NCI-H2196 (cell line): ENCODE results near the gene CACNA2D4.
"Not testable (repeated sequence)": the region's sequence is repeated elsewhere in the genome, so short reads cannot be mapped to it uniquely, and the experiment has no call there.

Experiments
- DNase-seq: peaks from one replicate; lab custom pipeline; 2025; ENCODE audit not compliant: unreplicated experiment; lab: John Stamatoyannopoulos, UW

CACNA2D4 gene, protein sequence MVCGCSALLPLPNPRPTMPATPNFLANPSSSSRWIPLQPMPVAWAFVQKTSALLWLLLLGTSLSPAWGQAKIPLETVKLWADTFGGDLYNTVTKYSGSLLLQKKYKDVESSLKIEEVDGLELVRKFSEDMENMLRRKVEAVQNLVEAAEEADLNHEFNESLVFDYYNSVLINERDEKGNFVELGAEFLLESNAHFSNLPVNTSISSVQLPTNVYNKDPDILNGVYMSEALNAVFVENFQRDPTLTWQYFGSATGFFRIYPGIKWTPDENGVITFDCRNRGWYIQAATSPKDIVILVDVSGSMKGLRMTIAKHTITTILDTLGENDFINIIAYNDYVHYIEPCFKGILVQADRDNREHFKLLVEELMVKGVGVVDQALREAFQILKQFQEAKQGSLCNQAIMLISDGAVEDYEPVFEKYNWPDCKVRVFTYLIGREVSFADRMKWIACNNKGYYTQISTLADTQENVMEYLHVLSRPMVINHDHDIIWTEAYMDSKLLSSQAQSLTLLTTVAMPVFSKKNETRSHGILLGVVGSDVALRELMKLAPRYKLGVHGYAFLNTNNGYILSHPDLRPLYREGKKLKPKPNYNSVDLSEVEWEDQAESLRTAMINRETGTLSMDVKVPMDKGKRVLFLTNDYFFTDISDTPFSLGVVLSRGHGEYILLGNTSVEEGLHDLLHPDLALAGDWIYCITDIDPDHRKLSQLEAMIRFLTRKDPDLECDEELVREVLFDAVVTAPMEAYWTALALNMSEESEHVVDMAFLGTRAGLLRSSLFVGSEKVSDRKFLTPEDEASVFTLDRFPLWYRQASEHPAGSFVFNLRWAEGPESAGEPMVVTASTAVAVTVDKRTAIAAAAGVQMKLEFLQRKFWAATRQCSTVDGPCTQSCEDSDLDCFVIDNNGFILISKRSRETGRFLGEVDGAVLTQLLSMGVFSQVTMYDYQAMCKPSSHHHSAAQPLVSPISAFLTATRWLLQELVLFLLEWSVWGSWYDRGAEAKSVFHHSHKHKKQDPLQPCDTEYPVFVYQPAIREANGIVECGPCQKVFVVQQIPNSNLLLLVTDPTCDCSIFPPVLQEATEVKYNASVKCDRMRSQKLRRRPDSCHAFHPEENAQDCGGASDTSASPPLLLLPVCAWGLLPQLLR

DNA sequence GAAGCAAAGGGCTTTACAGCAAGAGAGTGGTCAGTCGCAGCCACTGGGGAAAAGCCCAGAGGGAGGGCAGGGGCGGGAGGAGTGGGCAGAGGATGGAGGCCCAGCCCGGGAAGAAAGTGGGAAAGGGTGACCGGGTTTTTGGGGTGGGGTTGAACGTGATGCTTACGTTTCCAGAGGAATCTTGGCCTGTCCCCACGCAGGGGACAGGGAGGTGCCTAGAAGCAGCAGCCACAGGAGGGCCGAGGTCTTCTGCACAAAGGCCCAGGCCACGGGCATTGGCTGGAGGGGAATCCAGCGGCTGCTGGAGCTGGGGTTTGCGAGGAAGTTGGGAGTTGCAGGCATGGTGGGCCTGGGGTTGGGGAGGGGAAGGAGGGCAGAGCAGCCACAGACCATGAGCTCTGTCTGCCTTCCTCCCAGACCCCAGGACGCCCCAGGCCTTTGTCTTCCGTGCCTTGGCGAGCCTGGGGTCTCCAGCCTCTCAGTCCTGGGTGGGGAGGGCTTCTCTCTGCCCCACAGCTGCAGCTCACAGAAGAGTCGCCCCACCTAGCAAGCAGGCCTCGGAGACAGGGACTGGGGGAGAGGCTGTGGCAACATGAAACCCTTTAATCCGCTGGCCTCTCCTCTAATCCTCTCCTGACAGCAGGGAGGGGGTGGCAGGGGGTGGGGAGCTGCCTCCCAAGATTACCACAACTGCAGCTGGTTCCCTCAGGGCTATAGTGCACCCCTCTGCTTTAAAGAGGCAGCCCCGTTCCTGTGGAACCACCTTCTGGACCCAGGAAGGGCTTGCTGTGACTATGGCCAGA, at the start of gene CACNA2D4:
CACNA2D4 (minus strand) TSS at position 572 of the 803 bp plus-strand sequence; CDS start at position 393, 179 bp downstream.
- DNase-seq = no peak

DNA sequence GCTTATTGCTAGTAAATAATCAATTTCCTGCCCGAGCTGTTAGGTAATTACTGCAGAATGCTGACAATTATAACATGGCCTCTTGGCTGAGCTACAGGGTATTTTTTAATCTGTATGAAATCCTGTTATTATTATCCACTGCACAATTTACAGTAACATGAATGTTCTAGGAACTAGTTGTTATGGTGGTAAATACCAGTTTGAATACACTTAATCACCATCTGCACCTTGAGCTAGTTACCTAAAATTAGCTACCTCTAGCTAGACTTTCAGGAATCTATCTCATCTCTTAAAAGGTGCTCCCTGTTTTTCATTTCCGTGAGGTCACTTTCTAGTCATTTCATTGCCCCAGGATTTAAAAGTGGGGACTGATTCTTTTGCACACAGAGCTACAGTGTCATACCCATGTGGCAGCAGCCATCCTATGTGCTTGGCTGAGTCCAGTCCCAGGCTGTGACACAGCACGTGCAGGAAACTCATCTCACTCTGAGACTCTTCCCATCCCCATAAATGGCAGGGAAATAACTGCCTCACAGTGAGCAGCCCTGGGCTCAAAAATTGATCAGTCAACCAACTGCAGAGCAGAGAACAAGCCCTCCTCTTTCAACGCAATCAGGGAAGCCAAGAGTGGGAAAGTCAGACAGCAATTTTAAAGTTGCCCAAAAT, 48.2 kb upstream of the CACNA2D4 start:
- no peak for DNase-seq

DNA sequence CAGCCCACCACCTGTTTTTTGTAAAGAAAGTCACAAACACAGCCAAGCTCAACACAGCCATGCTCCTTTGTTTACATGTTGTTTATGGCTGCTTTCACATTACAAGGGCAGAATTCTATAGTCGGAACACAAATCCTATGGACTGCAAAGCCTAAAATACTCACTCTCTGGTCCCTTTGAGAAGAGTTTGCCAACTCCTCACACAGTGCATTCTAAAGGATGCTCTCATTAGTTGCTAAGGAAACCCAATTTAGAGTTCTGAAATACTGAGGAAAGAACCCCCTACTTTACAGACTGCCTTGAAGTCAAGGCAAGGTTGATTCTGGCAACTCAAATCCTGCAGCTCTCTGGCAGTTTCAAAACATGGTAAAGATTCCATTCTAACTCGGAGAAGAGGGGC, 47.5 kb upstream of the CACNA2D4 start:
- no peak for DNase-seq

DNA sequence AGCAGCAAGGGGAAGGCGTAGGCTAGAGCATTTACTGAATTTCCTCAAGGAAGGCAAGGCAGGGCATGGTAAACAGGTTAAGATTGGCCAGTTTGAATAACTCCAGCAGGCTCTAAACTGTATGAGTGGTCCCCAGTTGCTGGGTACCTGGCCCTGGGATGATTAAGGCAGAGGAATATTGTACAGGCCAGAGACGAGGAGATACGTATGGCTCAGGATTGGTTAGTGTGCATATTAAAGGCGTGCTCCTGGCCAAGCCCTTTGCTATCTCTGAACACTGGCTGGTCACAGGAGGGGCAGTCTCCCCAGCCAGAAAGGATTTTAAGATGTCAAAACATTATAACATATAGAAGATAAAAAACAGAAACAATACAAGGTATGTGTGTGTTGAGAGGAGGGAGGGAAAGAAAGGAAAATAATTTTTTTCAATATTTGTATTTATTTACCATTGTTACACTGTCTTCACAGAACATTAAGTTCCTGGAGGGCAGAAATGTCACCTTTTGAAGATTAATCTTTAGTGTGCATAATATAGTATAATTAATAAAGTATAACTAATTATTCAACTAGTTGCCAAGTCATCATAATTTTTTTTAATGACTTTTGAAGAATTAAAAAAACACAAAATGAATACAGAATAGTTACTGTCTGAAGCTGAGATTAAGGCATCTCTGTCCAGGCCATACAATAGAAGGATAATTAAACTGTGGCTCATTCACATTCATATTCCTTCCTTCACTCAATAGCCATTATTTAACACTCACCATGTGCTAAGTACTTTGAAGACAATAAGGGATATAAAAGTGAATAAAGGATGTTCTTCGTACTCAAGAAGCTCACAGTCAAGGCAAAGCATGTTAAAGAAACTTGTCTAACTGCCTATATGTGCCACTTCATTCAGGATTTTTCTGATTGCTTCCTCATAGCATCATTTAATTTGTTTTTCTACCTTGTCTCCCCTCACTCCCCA, 43.9 kb upstream of the CACNA2D4 start:
- DNase-seq = no peak

DNA sequence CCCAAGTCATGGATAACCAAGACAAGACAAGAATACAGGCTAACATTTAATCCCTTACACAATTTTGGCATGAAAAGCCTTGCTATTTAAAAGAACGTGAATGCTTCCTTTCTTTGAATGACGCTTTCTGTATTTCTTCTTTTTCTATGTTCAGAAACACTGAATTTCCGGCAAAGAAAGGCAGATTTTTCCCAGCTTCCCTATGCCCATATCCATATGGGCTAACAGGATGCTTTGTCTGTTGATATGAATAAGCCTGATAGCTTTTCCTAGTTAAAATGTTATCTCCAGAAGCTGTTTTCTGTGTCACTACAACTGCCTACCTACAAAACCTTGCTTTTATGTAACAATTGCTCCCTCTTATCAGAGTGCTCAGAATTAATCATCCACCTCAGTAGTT, 38.3 kb upstream of the CACNA2D4 start:
- no peak for DNase-seq

DNA sequence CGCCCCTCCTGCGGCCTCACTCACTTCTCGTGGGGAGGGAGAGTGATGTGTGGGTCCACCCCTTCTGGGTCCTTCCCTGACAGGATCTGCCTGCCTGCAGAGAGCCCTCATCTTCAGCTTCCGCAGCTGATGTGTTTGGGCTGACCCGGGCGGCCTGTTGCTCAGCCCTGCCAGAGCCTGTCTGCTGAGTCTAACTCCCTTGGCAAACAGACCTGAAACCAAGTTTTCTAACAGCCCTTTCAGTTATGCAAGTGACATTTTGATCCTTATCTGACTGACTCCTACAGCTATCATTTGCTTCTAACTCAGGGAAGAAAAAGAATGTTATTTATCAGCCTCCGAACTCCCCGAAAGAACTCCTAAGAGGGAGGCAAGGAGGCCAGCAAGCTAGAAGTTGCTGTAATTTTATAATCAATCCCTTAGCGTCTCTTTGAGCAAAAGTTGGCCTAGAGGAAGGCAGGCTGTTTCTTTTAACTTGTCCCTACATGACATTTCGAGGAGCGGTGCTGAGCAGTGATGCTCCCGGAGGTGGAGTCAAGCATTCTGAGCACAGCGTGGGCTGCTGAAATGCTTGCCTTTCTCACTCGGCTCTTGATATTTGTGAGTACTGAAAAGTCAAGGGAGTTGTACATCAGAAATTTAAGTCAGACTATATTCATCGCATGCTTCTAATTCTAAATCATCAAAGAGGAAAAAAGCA, 31.5 kb upstream of the CACNA2D4 start:
- no peak for DNase-seq

DNA sequence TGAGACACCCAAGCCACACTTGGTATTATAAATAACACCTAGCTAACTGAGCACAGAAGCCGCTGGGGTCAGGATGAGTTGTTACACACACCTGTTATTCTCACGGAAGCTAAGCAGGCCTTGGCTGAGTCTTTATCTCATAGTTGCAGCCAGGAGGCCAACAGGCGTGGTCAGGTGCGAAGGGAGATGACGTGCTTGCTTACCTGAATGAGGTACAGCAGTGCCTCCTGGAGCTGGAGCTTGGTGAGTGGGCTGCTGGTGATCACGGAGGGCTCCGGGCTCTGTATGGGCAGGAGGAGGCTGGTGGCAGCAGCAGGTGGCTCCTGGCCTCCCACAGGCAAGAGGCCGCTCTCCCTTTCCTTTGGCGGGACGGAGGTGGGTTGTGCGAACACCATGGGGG, 30.4 kb upstream of the CACNA2D4 start:
- DNase-seq = no peak

DNA sequence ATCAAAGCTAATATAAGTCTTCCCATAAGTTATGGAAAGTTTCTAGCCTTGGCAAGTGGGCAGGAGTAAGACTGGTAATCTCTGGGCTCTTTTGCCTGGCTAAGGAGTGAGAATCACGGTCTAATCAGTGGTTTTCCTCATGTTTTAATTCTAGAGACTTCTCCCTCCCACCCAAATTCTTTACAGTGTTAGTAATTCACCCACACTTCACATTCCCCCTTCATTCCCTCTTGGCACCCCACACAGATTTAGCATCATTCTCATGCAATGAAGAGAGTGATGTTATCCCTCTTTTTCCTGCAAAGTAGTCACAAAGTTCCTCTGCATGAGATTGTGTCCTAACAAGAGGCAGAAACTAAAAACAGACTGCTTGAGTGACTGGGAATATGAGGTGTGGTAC, 28.6 kb upstream of the CACNA2D4 start:
- no peak for DNase-seq

DNA sequence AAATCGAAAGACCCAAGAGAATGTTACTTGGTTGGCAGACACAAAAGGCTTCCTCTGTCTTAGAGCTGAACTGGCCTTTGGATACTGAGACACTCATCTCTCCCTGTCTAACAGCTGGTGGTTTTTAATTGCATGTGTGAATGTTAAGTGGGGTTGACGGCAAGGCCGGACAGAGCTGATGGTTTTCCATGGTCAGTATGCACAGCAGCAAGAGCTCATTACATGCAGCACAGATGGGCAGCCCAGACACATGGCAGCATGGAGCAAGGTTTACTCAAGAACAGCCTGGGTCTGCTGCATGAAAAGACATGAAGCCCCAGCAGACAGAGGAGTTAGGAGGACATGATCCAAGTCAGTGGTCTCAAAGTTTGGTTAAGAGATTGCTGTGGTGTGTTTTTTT, 27.8 kb upstream of the CACNA2D4 start:
- no peak for DNase-seq

DNA sequence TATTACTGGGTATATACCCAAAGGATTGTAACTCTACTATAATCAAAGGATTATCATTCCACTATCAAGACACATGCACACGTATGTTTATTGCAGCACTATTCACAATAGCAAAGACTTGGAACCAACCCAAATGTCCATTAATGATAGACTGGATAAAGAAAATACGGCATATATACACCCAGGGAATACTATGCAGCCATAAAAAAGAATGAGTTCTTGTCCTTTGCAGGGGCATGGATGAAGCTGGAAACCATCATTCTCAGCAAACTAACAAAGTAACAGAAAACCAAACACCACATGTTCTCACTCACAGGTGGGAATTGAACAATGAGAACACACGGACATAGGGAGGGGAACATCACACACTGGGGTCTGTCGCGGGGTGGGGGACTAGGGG, 27.1 kb upstream of the CACNA2D4 start:
- DNase-seq = not testable (repeated sequence)

DNA sequence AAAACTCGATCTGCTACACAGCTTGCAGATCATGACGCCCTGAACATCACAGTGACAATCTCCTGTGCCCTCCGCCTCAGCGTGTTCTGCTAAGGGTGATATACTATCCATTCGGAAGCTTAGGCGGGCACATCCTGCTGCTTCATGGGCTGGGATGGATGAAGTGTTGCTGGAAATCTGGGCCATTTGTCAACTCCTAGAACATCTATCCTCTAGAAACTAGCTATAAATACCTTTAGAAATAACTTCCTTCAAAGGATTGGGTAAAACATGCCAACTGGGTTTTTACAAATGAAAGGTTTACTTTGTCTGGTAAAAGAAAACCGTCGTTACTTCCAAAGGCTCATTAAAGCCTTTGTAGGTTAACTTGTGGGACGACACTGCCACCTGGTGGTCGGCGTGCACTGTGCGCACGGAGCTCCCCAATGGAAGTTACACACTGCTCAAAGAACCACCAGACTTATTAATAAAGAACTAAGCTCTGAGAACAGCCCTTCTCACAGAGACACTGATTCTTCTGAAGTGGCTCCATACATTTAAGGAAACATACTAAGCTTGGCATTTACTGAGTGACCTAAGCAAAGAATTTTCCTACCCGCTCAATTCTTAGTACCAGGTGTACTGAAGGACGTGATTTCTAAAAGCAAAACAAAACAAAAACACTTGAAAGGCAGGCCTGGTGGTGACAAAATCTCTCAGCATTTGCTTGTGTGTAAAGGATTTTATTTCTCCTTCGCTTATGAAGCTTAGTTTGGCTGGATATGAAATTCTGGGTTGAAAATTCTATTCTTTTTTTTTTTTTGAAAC, 21.6 kb upstream of the CACNA2D4 start:
- peak; percentile 66 for DNase-seq

DNA sequence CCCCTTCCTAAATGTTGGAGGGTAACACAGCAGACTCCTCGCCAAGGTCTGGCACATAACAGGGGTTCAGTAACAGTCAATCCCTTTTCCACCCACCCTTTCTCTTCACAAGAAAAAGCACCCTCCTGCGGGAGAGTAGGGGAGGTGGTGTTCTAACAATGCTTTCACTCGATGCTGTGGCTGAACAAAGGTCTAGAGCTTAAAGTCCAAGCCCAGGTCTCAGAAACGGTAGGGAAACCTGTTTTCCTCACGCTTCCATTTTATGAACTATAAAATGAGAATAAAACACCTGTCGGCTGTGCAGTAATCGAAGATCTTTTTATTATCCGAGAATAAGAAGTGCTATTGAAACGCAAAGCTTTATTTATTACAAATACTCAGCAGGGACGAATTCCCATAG, 20.9 kb upstream of the CACNA2D4 start:
- no peak for DNase-seq

DNA sequence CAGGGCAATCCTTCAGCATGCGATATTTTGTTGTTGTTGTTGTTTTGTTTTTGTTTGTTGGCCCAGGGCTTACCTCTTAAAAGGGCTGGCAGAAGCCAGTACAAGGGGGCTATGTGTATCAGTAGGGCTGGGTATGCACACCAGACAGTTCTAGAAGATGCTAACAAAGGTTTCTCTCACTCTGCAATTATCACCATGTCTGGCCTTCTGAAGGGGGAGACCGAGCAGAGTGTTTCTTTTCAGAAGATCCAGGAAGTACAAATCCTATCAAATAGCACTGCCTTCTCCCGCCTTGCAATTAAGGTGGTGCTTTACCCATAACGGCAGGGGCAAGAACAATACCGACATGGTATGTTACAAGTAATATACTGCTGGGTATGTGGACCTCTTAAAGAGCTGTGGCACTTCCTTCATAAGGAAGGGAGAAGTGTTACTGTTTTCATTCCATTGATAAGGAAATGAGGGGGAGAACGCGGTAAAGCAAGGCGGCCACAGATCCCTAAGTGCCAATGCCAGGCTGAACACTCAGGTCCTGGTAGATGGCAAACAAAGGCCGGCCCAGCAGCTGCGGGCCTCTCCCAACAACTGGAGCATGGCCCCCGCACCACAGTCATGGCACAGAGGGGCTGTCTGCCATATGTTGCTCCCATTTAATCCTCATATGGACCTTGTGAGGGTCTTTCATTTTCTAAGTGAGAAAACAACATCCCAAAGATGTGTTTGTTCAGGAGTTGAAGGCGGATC, 19.2 kb upstream of the CACNA2D4 start:
- DNase-seq = no peak

DNA sequence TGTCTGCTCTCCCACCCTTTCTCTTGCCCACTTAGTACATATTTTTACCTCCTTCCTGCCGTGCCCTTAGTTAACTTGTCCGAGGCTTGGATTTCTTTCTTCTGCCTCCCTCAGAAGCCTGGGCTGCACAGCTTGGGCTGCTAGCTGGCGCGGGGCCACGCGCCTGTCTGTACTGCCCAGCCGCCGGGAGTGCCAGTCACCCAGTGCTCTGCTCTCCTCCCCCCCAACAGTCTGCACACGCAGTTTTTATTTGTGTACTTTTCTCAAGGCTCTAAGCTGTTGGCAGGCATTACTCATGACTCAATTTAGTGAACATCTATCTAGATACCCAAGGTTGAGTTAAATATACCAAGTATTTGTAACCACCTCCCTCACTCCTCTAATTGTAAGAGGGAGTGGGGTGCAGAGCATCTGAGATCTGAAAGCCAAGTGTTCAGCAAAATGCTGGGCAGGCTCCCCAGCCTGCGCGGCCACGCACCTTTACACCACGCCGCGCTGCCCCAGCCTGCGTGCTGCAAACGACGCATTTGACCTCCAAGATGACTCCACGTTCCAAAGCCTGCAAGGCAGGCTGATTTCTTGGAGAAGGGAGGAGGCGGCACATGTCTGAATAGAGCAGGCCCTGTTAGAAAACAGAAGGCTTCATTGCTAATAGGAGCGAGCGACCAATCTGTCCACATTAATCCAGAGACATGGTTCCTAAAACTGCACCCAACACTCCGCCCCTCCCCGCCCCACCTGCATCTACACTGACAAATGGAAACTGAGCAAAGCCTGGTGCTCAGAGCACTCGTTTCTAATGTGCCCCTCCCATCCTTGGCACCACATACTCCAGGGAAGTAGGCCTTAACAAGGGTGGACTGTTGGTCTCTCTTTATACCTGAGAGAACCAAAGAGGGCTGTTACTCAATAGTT, 18.2 kb upstream of the CACNA2D4 start:
- DNase-seq = peak; percentile 54

DNA sequence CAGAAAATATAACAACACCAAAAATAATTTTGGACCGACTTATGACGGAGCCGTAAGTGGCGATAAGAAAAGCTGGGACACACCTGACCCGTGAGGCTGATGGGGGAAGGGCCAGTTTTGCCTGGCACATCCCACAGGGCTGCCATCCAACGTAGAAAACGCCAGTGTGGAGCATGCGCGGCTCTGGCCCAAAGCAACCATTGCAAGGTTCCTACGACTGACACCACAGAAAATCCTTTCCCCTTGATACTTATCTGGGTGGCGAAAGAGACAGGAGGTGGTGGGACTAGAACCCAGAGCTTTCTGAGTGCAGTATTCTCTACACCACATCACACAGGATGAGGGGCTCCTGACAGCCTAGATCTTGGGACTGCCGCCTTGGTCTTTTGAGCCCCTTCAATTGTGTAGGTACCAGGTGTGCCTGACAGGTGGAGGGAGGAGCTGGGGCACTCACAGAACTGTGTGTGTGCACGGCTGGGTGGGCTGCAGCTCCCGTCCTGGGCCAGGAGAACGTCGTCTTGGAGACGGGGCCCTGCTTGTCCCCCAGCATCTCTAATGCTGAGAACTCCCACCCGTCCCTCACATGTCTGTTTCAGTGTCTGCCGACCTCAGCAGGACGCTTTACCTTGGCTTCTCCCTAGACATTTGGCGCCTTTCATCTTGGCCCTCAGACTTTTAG, 17.4 kb upstream of the CACNA2D4 start:
- DNase-seq = no peak
